Gastroesophageal sphincter (tissue), 4 donors: ENCODE measurements around the gene MMP14. TPM values are rescaled to one million over a fixed set of nuclear protein-coding genes. Genes with fewer than 3 reads are reported as not detected.
"Not testable (repeated sequence)": the region's sequence is repeated elsewhere in the genome, so short reads cannot be mapped to it uniquely, and the experiment has no call there.

ENCODE experiments used
- ATAC-seq: fragments of 150-250 bp; one replicate; pipeline ENCODE4 v1.9.1; 2016; ENCODE audit warnings: mild to moderate bottlenecking, moderate library complexity
- H3K27ac ChIP-seq, 4 donors: fragments of 200-600 bp; sonication (generic) in 3 of 4; 1 replicate in 3 of 4; 2 replicates in 1 of 4; pipeline ENCODE4 v1.5.1; 2016 to 2019
- H3K27me3 ChIP-seq: fragments of 200-600 bp; sonication (generic); one replicate; pipeline ENCODE4 v1.5.1; 2019
- H3K36me3 ChIP-seq, 2 donors: fragments of 200-600 bp; sonication (generic); one replicate each; pipeline ENCODE4 v1.5.1; 2019; ENCODE audit warnings: control low read depth in 1 of 2
- H3K4me1 ChIP-seq, 3 donors: fragments of 200-600 bp; sonication (generic); 1 replicate in 2 of 3; 2 replicates in 1 of 3; pipeline ENCODE4 v1.5.1; 2016 to 2019; ENCODE audit warnings: control low read depth in 2 of 3
- H3K4me3 ChIP-seq, 2 donors: fragments of 200-600 bp; sonication (generic); one replicate each; pipeline ENCODE4 v1.5.1; 2019; ENCODE audit warnings: mild to moderate bottlenecking in 1 of 2, moderate library complexity in 1 of 2
- H3K9me3 ChIP-seq, 3 donors: fragments of 200-600 bp; sonication (generic); one replicate each; pipeline ENCODE4 v1.5.1; 2017 to 2019; ENCODE audit warnings: control low read depth in 2 of 3
- EP300 ChIP-seq: sonication (generic); formaldehyde crosslinking; IDR thresholded peaks from one replicate; pipeline ENCODE4 v1.6.1; 2017; ENCODE audit warnings: antibody characterized with exemption, mild to moderate bottlenecking
- POLR2A ChIP-seq, 2 donors: fragments of 450-650 bp; IDR thresholded peaks; one replicate each; pipeline ENCODE4 v1.6.1; 2017; ENCODE audit warnings: antibody characterized with exemption in 2 of 2, mild to moderate bottlenecking in 2 of 2, moderate library complexity in 1 of 2
- POLR2AphosphoS5 ChIP-seq: sonication (generic); formaldehyde crosslinking; IDR thresholded peaks from one replicate; pipeline ENCODE4 v1.6.1; 2017; ENCODE audit warnings: antibody characterized with exemption
- WGBS, 2 donors: methylation state at CpG; one replicate each; pipeline ENCODE4 v1.1.5; 2018; ENCODE audit warnings: low coverage in 1 of 2; 5-methylcytosine and 5-hydroxymethylcytosine counted together
- total RNA-seq, 4 donors: library from RNA; depleted of rRNA; stranded (reverse); fragments of >200 nt; gene quantifications; one replicate each; pipeline ENCODE4 v1.1.0, GENCODE V29; 2016
- TF ChIP-seq, protein P1 (sequence below), 4 experiments: fragments of 200-600 bp in 2 of 4; fragments of 450-650 bp in 2 of 4; sonication (generic) in 1 of 4; IDR thresholded peaks; one replicate each; pipeline ENCODE4 v1.5.1; 2017 to 2019; ENCODE audit warnings: antibody characterized with exemption in 4 of 4, mild to moderate bottlenecking in 2 of 4, moderate library complexity in 2 of 4

The MMP14 gene
- total RNA-seq: 100 to 1,000 TPM; 114 to 127 (median 123) TPM

DNA sequence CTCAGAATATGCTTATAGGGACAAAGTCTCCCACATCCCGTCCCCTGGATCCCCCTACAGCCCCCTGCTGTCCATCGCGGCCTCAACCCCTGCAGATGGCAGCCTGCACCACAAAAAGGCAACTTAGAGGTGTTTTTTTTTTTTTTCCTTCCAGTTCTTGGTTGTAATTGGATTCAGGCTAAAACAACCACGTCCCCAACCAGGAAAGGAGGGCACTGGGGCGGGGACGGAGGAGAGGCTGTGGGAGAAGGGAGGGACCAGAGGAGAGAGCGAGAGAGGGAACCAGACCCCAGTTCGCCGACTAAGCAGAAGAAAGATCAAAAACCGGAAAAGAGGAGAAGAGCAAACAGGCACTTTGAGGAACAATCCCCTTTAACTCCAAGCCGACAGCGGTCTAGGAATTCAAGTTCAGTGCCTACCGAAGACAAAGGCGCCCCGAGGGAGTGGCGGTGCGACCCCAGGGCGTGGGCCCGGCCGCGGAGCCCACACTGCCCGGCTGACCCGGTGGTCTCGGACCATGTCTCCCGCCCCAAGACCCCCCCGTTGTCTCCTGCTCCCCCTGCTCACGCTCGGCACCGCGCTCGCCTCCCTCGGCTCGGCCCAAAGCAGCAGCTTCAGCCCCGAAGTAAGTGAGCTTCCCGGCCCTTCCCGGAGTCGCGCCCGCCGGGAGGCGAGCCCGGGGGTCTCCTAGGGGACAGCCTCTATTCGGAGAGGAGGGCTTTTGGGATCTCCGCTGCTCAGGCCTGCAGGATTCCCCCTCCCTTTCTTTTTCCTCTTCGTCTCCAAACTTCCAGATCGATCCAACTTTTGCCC is at the start of gene MMP14:
Gene MMP14, plus strand, starts transcription at position 285 of the 813 bp plus-strand sequence. Its CDS starts 233 bp downstream, at position 518.
- TF ChIP-seq EP300 (no peak), POLR2AphosphoS5 (peak; percentile 89), POLR2A (IDR thresholded peaks at IDR 0.05) (peak; percentile 58 to 73)
- TF ChIP-seq, protein P1, sequence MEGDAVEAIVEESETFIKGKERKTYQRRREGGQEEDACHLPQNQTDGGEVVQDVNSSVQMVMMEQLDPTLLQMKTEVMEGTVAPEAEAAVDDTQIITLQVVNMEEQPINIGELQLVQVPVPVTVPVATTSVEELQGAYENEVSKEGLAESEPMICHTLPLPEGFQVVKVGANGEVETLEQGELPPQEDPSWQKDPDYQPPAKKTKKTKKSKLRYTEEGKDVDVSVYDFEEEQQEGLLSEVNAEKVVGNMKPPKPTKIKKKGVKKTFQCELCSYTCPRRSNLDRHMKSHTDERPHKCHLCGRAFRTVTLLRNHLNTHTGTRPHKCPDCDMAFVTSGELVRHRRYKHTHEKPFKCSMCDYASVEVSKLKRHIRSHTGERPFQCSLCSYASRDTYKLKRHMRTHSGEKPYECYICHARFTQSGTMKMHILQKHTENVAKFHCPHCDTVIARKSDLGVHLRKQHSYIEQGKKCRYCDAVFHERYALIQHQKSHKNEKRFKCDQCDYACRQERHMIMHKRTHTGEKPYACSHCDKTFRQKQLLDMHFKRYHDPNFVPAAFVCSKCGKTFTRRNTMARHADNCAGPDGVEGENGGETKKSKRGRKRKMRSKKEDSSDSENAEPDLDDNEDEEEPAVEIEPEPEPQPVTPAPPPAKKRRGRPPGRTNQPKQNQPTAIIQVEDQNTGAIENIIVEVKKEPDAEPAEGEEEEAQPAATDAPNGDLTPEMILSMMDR (IDR thresholded peaks at IDR 0.05): peak in 3 of 4 experiments; percentile 36 to 71 (median 43)
- WGBS, 2 donors: 0 to 2% methylated on average over 14 to 27 of the region's 46 CpGs
- Histone ChIP-seq H3K27me3 (no peaks in the 10 kb centered on the region), H3K36me3 (peaks cover 0 to 31% of the 10 kb centered on the region in 2 donors), H3K27ac (peak within 1 kb of the TSS; percentile 96 to 99 (median 98)), H3K4me3 (peak within 1 kb of the TSS; percentile 92 to 96), H3K9me3 (no peaks in the 10 kb centered on the region), H3K4me1 (peaks cover 0 to 48% (median 16%) of the 10 kb centered on the region in 3 donors)
- peak; percentile 75 for ATAC-seq

DNA sequence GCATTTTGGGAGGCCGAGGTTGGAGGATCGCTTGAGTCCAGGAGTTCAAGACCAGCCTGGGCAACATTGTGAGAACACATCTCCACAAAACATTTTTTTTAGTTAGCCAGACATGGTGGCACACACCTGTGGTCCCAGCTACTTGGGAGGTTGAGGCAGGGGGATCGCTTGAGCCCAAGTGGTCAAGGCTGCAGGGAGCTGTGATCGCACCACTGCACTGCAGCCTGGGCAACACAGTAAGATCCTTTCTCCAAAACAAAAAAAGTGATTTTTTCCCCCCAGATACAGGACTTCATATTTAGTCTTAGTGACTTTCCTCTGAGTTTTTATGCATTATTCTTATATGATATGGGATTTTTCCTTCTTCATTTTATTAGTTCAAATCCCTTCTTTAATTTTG is 49.7 kb upstream of the MMP14 start:
- no peak for TF ChIP-seq POLR2A (IDR thresholded peaks at IDR 0.05)
- TF ChIP-seq, protein P1 (IDR thresholded peaks at IDR 0.05): no peak
- TF ChIP-seq POLR2AphosphoS5: no peak
- no peak for TF ChIP-seq EP300
- no peaks in the 10 kb centered on the region for H3K36me3 ChIP-seq
- WGBS, 2 donors: 100% methylated on average over 2 of the region's 4 CpGs; no CpG with 5 or more reads in 1 of the 2 donors
- no peak overlapping the region for H3K27ac ChIP-seq
- H3K27me3 ChIP-seq: no peaks in the 10 kb centered on the region
- no peaks in the 10 kb centered on the region for H3K4me1 ChIP-seq
- ATAC-seq: no peak
- H3K4me3 ChIP-seq: no peak overlapping the region
- no peaks in the 10 kb centered on the region for H3K9me3 ChIP-seq

DNA sequence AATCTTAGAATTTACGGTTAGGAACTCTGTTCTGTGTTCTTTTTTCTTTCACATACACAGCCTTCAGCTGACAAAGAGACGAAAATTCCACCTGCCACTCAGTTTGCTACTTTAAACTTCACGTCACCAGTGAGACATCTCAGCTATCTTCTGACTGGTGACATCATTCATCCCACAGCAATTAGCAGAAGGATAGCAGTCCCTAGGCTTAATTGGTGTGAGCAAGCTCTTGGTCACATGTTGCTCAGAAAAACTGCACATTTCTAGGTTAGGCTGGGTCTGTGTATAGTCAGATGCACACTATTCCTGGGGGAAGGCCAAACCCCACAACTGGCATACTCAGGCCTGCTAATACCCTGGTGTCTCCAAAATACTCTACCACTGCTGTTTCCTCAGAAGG is 45.1 kb upstream of the MMP14 start:
- H3K27ac ChIP-seq: no peak overlapping the region
- no peak overlapping the region for H3K4me3 ChIP-seq
- 28% methylated on average over 3 of the region's 3 CpGs; no CpG with 5 or more reads in 1 of the 2 donors for WGBS, 2 donors
- no peaks in the 10 kb centered on the region for H3K36me3 ChIP-seq
- ATAC-seq: no peak
- no peaks in the 10 kb centered on the region for H3K9me3 ChIP-seq
- H3K27me3 ChIP-seq: peaks cover 7% of the 10 kb centered on the region
- TF ChIP-seq EP300: no peak
- TF ChIP-seq, protein P1 (IDR thresholded peaks at IDR 0.05): no peak
- TF ChIP-seq POLR2A (IDR thresholded peaks at IDR 0.05): no peak
- TF ChIP-seq POLR2AphosphoS5: no peak
- no peaks in the 10 kb centered on the region for H3K4me1 ChIP-seq

DNA sequence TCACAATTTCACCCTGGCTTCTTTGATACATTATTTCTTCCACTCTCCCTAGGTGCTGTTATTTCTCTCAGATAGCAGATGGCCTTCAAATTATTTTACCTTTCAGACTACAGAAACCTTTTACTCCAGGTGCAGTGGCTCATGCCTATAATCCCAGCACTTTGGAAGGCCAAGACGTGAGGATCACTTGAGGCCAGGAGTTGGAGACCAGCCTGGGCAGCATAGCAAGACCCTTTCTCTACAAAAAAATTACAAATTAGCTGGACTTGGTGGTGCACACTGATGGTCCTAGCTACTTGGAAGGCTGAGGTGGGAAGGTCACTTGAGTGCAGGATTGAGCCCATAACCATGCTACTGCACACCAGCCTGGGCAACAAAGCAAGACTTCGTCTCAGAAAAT is 44.2 kb upstream of the MMP14 start:
- Histone ChIP-seq H3K27ac (no peak overlapping the region), H3K4me3 (no peak overlapping the region), H3K36me3 (no peaks in the 10 kb centered on the region), H3K27me3 (peaks cover 10% of the 10 kb centered on the region), H3K4me1 (no peaks in the 10 kb centered on the region), H3K9me3 (no peaks in the 10 kb centered on the region)
- WGBS, 2 donors: 71% methylated on average over 1 of the region's 2 CpGs; no CpG with 5 or more reads in 1 of the 2 donors
- no peak for ATAC-seq
- TF ChIP-seq POLR2A (IDR thresholded peaks at IDR 0.05): no peak
- no peak for TF ChIP-seq POLR2AphosphoS5

DNA sequence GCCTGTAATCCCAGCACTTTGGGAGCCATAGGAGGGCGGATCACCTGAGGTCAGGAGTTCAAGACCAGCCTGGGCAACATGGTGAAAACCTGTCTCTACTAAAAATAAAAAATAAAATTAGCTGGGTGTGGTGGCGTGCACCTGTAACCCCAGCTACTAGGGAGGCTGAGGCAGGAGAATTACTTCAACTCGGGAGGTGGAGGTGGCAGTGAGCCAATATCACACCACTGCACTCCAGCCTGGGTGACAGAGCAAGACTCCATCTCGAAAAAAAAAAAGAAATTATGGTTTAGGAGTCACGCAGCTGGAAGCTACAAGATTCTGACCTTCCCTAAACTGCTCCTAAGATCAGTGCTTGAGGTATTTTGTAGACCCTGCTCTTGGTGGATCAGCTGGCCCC is 42.8 kb upstream of the MMP14 start:
- H3K27ac ChIP-seq, H3K4me3 ChIP-seq, H3K4me1 ChIP-seq, H3K27me3 ChIP-seq, H3K36me3 ChIP-seq, ATAC-seq, H3K9me3 ChIP-seq: not testable (repeated sequence)
- WGBS, 2 donors: 80 to 100% methylated on average over 1 to 5 of the region's 5 CpGs

DNA sequence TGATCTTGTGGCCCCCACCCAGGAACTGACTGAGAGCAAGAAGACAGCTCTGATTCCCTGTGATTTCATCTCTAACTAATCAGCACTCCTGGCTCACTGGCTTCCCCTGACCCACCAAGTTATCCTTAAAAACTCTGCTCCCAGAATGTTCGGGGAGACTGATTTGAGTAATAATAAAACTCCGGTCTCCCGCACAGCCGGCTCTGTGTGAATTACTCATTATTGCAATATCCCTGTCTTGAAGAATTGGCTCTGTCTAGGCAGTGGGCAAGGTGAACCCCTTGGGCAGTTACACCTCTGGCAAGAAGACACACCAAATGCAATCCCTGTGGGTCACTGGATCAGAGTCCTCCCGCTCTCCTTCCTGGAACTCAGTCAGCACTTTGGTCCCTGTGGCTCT is 42.4 kb upstream of the MMP14 start:
- Histone ChIP-seq H3K27me3 (peaks cover 10% of the 10 kb centered on the region), H3K27ac (no peak overlapping the region), H3K4me1 (no peaks in the 10 kb centered on the region), H3K9me3 (no peaks in the 10 kb centered on the region), H3K36me3 (no peaks in the 10 kb centered on the region), H3K4me3 (no peak overlapping the region)
- TF ChIP-seq POLR2AphosphoS5 (no peak), EP300 (no peak), POLR2A (IDR thresholded peaks at IDR 0.05) (no peak)
- TF ChIP-seq, protein P1 (IDR thresholded peaks at IDR 0.05): no peak
- no peak for ATAC-seq
- 100% methylated on average over 1 of the region's 5 CpGs; no CpG with 5 or more reads in 1 of the 2 donors for WGBS, 2 donors
